ENCODE results near the gene SYT13.
"Not testable (repeated sequence)": the region's sequence is repeated elsewhere in the genome, so short reads cannot be mapped to it uniquely, and the experiment has no call there.

SYT13 gene

DNA sequence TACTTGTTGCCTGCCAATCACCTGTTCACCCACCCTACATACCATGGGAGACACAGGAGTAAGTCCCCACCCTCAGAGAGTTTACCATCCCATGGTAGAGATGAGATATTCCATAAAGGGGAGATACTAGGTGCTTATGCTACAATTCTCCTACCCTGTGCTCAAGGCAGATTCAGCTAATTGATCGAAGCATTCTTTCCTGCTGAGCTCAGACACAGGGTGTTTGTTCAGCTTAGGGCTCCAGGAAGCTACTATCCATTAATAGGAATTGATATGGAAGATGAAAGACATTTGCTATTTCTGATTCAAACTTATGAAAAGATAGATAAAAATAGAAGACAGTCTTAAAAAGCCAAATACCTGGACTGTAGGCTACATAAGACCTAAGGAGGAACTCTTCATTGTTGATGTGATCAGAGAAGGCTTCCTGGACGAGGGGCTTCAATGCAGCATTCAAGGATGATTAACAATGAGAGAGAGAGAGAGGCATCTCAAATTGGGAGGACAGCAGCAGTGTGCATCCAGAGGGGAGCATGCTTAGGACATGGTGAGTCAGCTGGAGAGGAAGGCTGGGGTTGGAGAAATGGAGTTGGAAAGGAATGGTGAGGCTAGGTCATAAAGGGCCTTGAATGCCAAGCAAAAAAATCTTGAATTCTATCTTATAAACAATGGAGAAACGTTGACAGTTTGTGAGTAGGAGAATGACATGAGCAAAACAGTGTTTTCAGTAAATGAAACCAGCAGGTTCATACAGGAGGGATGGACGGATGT, 15.0 kb downstream of the SYT13 start:
- DNase-seq, result no peak

DNA sequence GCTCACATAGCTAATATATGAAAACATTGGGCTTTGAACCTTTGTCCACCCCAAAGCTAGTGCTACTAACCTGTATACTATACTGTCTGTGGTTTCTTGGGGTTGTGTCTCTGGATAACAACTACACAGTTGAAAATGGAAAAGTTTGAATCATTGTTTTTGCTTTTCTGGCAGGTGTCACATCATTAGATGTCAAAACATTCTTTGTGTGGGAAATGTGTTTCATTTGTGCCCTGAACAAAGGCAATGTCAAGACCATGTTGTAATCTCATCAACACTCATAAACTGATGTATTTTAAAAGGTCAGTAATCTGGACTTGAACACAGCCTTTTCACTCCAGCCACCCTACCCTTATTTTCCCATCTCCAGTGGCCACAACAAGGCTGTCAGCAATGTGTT, 16.5 kb downstream of the SYT13 start:
- DNase-seq, result no peak

DNA sequence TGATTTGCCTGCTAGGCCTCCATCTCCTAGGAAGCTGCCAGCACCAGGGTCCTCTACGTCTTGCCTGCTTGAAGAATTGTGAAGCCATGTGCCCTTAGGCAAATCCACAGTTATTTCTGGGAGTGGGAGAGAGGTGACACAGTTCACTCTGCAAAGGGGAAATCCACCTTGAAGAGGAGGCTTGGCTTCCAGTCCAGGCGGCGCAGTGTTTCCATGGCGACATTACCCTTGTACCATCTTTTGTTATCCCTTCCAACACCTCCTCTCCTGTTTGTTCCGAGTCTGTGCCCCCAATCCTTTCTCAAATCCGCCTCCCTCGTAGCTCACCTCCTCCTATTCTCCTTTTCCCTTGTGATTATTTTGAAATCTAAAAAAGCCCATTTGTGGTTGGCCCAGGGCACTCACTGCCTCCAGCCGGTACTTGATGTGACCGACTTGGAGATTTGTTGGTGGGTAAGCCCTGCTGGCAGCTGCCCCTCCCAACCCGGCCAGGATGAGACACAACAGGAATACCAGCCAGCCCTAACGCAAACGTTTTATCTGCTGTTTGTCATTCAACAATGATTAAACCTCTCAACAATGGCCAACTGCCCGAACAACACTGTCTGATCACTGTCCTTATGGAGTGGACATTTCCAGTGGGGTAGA, 18.4 kb downstream of the SYT13 start:
- DNase-seq, result no peak

DNA sequence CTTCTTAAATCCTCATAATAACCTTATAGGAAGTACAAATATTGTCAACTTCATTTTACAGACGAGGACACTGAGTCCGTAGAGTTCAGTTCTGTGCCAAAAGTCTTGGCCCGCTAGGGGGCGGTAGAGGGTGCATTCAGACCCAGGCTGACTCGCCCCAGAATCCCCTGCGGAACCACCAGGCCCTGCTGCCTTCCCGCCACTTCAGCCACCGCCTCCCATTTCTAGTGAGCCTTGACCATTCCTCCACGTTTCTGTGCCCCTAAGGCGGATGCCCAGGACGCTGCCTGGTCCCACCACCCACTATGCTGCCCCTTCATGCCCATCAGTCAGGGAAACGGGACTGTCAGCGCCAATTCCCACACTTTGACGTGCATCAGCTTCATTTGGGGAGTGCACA, 19.1 kb downstream of the SYT13 start:
- no peak for DNase-seq

DNA sequence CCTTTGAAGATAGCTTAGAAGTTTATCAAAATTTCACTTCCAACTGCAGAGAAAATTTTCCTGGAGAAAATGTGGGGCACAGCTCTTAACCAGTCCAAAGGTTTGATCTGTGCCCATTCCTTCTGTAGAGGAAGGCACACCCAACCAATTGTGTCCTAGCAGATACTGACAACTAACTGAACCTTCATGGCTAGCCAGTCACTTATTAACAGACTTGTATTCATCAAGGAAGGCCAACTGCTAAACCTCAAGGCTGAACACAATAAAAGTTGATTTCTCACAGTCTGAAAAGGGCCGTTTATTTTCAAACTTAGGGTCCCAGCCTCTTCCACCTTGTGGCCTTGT, 19.5 kb downstream of the SYT13 start:
- DNase-seq, result no peak

DNA sequence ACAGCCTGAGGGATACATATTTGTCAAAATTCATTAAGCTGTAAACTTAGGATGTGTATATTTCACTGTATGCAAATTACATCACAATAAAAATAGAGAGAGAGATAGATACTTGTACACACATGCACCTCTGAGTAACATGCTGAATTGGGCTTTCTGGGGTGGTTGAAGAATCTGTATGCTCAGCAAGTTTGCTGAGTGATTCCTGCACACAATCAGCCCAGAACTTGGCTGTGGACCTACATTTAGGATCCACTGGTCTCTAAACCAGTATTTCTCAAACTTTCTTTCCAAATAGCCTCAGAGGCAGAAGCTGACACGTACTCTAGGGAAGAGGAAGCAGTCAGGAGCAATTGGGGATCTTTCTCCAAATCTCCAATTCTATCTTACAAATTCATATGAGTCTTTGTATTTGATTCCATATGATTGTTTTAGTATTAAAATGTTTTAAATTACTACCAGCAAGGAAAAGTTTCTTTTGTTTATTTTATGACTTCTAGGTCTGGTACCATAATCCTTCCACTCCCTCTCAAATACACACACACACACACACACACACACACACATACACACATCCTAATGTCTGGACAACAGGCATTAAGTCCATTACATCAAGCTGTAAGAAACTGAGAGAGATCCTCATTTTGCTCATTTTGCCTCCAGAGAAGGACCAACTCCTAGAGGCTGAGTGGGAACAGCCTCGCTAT, 20.0 kb downstream of the SYT13 start:
- DNase-seq, result no peak

DNA sequence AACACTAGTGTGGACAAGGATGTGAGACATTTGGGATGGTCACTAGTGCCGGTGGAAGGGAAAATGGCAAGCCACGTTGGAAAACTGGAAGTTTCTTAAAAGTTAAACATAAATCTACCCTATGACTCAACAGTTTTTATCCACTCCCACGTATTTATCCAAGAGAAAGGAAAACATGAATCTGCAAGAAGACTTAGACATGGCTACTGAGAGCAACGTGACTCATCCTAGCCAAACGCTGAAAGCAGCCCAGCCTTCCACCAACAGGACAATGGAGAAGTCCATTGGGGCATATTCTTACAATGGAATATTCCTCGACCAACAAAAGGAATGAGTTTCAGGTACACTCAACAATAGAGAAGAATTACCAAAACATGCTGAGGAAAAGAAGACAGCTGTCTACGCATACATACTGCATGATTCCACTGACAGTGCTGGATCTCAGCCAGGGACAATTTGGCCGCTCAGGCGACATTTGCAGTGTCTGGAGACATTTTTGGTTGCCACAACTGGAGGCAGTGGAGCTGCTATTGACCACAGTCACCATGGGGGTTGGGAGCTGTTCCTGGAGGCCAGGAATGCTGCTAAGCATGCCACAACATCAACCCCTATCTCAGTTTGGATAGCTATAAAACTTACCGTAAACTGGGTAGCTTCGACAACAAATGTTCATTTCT, 21.2 kb downstream of the SYT13 start:
- DNase-seq, result peak; percentile 21

DNA sequence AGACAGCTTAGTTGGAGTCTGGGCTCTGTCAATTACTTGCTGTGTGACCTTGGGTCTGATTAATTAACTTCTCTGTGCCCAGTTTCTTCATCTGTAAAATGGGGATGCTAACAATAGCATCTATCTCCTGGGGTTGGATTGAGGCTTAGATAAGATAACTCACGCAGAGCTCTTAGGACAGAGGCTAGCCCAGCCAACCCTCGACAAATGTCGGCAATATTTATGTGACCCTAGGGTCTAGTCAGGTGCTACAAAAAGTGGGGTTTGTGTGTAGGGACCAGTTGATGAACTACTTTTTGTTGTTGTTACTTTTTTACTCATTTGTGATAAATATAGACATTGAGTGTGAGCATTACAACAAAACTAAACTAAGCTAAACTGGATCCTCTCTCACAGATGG, 22.4 kb downstream of the SYT13 start:
- DNase-seq, result no peak

DNA sequence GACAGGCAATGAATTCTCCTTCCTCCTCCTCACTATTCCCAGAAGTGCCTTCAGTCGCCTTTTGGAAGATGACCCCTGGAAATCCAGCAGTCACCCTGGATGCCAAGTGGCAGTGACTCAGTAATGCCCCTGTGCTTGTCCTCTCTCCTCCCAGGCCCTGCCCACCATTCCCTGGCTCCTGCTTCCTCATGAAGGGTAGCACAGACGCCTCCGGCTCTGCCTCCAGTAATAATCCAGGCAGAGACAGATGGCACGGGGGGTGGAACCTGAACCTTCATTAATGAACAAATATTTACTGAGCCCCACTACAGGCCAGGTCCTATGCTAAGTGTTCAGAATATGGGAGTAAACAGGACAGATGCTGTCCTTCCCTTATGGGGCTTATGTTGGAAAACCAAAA, 23.2 kb downstream of the SYT13 start:
- peak; percentile 91 for DNase-seq

DNA sequence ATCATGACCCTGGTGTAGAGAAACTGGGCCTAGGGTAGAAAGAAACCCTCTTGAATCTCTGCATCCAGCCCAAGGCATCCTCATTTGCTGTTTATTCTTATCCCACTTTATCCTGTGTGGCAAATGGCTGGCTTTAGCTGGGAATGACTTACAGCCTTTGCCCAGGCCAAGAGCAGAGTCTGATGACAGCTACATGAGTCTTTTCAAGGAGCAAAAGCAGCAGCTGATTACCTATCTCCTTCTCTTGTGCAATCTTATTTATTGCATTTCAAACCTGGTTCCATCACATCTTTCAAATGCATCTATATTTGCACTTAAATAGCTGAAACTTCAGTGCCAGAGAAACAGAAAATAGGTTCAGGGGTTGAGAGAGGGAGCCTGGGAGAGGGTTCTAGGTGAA, 26.1 kb downstream of the SYT13 start:
- no peak for DNase-seq

DNA sequence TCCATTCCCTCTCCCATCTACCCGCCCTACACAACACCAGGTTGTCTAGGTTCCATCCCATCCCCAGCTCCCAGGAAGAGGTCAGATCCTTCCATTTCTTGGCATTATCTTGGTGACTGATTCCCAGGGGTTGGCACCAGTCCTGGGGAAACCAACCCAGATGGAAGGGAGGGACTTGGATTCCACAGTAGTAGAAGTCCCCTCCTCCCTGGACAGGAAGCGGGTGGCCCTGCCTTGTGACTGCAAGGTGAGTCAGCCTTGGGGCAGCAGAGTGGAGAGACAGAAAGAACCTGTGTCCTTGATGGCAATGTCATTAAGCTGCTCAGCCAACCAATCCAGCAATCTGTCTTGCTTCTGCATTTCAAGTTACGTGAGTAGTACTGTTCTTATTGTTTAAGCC, 26.5 kb downstream of the SYT13 start:
- no peak for DNase-seq

DNA sequence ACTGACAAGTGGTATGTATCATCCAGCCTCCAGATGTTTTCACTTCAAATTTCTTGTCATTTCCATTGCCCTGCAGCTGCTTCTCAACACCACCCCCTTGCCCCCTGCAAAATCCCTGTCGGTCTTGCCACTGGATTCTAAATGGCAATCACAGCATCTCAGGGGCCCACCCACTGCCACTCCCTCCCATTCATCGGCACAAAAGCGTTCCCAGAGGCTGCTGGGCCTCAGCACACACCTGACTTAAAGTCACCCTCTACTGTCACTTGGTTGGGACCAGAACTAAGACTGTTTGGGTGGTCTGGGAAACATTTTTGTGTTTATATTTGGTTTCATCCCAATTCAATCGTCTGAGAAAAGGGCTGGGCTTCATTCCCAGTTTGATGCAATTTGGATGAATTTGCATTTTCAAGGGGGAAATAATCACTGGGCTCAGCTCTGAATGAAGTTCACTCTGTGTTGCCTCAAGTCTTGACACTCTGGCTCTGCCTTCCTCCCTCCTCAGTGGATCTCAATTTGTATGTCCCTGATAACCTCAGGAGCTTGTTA, 27.1 kb downstream of the SYT13 start:
- no peak for DNase-seq

DNA sequence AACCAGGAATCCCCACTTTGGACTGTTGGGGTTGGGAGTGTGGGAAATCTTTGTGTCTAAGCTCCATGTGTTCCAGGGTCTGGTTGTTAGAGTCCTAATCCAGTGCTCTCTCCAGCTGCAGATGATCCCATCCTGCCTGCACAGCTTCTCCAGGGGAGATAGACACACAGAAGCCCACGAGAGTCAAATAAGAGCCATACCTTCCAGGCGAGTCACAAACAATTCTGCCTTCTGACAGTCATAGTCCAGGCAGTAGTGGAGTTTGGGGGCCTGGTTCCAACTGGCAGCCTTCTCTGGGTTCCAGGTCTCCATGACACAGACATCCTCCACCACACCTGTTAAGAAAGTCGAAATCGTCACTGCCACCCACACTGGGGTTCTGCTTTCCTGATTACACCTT, 32.1 kb downstream of the SYT13 start:
- DNase-seq, result no peak

DNA sequence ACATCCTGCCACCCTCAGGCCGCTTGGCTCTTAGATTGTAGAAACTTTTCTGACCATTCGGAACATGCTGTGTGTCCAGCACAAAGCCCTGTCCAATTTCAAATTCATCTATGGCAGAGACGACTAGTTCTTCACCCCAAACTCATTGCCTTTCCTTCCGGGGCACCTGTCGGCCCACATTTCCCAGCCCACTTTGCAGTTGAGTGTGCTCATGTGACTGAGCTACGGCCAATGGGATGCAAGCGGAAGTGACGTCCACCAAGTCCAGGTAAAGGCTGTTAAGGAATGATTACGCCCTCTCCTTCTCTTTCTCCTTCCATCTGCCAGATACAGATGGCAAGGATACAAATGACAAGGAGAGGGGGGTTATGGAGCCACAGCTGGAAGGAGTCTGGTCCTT, 32.5 kb downstream of the SYT13 start:
- peak; percentile 15 for DNase-seq

DNA sequence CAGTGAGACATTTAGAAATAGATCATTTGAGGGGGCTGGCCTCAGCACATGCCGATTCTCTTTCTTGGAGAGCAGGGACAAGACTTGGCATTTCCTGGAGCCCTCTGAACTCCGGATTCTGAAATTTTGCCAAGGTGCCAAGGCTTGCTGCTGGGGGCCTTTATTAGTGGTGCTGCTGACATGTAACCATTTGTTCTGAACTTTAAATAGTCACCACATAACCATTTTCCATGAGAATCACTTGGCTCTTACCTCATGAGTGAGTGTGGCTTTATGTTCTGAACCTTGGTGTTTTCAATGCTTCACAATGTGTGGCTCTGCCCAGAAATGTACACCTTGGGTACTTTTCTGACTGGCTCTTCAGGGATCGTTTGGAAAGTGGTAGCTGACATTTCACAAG, 33.3 kb downstream of the SYT13 start:
- no peak for DNase-seq

DNA sequence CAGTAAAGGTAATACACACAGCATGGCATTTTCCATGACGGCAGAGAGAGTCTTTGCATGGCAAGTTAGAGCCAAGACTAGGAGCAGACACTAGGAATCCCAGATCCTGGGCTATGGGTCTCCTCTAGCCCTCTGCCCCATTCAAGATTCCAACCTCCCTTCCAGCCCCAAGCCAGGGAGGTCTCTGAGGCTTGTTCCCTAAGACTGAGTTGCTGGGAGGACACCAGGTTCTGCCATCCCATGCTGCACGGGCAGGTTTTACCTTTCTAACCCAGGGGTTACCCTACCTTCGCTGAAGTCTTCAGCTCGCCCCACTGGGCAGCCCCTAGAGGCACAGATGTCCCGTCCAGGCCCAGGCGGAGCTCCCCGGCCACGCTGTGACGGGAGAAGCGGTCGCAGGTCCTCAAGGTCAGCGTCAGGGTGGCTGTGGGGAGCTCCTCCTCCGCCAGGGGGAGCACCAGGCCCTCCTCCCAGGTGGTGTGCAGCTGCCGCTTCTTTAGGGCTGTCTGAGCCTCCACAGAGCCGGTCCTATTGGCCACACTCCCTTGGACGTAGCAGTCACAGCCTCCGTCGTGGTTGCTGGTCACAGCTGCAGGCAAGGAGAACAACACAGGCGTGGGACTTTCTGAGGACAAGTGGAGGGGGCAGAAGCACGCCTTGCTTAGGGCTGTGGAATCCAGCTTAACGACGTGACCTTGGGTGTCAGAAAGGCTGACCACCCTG, 33.8 kb downstream of the SYT13 start:
- no peak for DNase-seq

DNA sequence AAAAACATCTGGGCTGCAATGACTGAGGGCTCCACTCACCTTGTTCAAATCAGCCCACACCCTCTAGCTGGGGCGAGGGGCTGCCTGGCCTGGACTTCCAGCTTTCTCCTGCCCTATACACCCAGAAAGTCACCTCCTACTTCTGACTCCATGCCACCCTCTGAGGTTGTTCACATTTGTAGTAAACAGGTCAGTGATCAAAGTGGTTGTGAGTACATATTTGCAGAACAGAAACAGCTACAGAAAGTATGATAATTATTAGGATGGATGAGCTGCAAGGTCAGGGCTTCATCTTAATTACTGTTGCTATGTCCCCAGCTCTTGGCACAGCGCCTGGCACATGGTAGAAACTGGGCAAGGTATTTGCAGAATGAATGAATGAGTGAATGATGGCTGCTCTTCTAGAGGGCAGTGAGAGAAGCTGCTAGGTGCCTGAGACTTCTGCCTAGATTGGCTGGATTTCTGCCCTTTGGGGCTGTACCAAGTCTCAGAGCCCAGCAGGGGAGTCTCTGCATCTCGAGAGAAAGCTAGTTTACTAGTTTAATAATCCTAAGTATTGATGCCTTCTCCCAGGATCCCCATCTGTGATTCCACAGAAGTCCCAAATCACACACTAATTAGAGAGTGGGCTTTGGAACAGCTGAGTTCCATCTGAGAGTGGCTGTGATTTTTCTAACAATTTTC, 36.0 kb downstream of the SYT13 start:
- no peak for DNase-seq

DNA sequence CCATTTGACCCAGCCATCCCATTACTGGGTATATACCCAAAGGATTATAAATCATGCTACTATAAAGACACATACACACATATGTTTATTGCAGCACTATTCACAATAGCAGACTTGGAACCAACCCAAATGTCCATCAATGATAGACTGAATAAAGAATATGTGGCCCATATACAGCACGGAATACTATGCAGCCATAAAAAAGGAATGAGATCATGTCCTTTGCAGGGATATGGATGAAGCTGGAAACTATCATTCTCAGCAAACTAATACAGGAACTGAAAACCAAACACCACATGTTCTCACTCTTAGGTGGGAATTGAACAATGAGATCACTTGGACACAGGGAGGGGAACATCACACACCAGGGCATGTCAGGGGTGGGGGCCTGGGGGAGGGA, 36.8 kb downstream of the SYT13 start:
- DNase-seq, result not testable (repeated sequence)

DNA sequence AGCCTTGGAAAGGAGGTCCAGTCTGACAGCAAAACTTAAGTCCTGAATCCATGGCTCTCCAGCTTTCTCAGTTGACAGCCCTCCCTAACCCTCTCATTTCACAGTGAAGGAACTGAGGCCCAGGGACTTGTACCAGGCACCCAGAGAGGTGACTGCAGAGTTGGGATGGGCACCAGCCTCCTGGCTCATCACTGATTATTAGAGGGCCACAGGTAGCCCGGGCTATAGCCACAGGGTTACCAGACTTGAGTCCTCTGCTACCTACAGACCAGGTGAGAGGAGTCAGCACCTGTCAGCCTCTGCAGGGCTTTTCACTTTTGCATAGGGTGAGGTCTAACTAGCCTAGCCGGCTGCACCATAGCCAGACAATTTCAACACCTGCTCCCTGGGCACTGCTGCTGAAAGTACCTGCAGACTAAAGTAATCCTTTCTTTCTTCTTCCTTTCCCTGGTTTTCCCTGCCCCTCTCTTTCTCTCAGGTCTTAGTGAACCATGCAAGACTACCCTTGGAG, 37.6 kb downstream of the SYT13 start:
- no peak for DNase-seq

DNA sequence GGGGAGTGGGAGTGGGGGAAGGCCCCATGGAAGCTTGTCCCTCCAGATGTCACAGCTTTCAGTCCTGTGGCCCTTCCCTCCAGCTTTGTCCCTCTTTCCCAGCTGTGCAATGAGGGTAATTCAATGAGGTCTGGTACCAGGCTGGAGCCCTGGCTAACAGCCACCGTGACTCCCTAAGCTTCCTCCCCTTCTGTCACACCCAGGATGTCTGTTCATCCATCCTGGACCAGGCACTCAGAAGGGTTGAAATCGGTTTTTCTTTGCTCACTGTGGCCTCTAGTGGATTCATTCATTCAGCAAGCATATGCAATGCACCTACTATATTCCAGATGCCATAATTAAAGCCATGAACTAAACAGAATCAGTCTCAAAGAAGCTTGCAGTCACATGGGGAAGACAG, 38.7 kb downstream of the SYT13 start:
- peak; percentile 62 for DNase-seq

DNA sequence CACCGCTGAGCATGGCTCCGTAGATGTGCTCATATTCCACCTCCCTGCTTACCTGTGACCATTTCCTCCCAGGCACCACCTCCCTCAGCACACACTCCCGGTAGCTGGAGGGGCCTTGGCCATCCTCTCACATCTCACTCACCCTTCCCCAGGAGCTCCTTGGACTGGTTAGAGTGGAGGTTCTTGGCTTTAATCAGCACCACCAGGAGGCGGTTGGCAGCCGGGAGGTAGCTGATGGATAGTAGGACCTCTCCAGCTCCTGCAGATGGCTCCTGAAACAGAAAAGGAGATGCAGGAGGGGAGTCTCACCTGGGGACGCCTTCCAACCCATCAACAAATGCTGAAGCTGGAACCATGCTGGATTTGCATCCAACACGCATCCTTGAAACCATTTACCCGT, 39.9 kb downstream of the SYT13 start:
- no peak for DNase-seq
